HL-60/S4 (cell line): ENCODE data around the gene FAH.

ENCODE experiments used
- in situ Hi-C: fragments of 300-500 bp; cut with MboI; formaldehyde crosslinking; loops from 2 replicates; pipeline ENCODE4 v1.14.3; 2022; ENCODE audit warnings: low sequenced_read_pairs

FAH gene

DNA sequence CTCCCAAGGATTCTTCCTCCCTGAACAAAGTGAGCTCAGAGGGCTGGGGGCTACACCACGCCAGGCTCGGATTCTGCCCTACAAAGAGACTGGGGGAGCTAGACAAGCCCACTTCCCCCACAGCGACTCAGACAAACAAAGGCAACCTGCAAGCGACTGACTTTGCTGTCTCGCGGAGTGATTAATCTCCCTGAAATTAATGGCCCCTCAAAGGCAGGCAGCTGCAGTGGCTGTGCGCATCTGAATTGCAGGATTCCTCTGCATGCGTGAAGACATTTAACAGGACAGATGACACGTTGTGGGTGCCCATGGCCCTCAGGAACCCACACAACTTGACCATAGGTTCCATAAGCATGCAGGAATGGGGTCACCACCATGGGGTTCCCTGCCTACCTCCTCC is 80.8 kb downstream of the FAH start:
- in situ Hi-C loops, result no loop called here

GRCh38 chr15:80234883-80235282 is 82.1 kb downstream of the FAH start:
- in situ Hi-C loops, result no loop called here
